HepG2 (cell line): ENCODE measurements around the gene TK1. TPM values are rescaled to one million over a fixed set of nuclear protein-coding genes. Genes with fewer than 3 reads are reported as not detected.

Experiments
- E2F2 ChIP-seq: sonication (generic); formaldehyde crosslinking; IDR thresholded peaks from 2 replicates; pipeline ENCODE4 v1.4.0; 2020; ENCODE audit warnings: missing genetic modification reagents, borderline replicate concordance
- FOXC1 ChIP-seq: sonication (generic); formaldehyde crosslinking; IDR thresholded peaks from 2 replicates; pipeline ENCODE4 v1.8.0; 2022; ENCODE audit warnings: mild to moderate bottlenecking, missing genetic modification reagents, borderline replicate concordance
- FOXJ3 ChIP-seq: sonication (generic); formaldehyde crosslinking; IDR thresholded peaks from 2 replicates; pipeline ENCODE4 v1.4.0; 2020; ENCODE audit warnings: missing genetic modification reagents, mild to moderate bottlenecking, borderline replicate concordance
- GATAD1 ChIP-seq: IDR thresholded peaks from 2 replicates; pipeline ENCODE4 v1.6.1; 2016; ENCODE audit warnings: missing genetic modification reagents, missing compliant biosample characterization
- GATAD2A ChIP-seq: IDR thresholded peaks from 2 replicates; pipeline ENCODE4 v1.6.1; 2016
- HNRNPK ChIP-seq: fragments of 200-400 bp; formaldehyde crosslinking; IDR thresholded peaks from 2 replicates; pipeline ENCODE4 v1.6.1; 2018; ENCODE audit warnings: low read length, low read depth, moderate library complexity, mild to moderate bottlenecking; ENCODE audit not compliant: poor library complexity, severe bottlenecking
- MAFG ChIP-seq: sonication (generic); formaldehyde crosslinking; IDR thresholded peaks from 2 replicates; pipeline ENCODE4 v1.5.1; 2020; ENCODE audit warnings: mild to moderate bottlenecking, missing genetic modification reagents
- MBD4 ChIP-seq: IDR thresholded peaks from 2 replicates; pipeline ENCODE4 v1.6.1; 2012; ENCODE audit warnings: low read length, inconsistent platforms, borderline replicate concordance
- MTERF4 ChIP-seq: sonication (generic); formaldehyde crosslinking; IDR thresholded peaks from 2 replicates; pipeline ENCODE4 v1.8.0; 2023; ENCODE audit warnings: mild to moderate bottlenecking, missing genetic modification reagents
- MXI1 ChIP-seq: IDR thresholded peaks from 3 replicates; pipeline ENCODE4 v1.6.1; 2012; ENCODE audit warnings: low read depth, low read length, inconsistent platforms, borderline replicate concordance
- NFE2L2 ChIP-seq: fragments of 150-350 bp; IDR thresholded peaks from 2 replicates; pipeline ENCODE4 v1.6.1; 2014; ENCODE audit warnings: low read length
- NFYB ChIP-seq: sonication (generic); formaldehyde crosslinking; IDR thresholded peaks from 2 replicates; pipeline ENCODE4 v1.4.0; 2020; ENCODE audit warnings: missing genetic modification reagents
- NR2F6 ChIP-seq, 2 experiments: IDR thresholded peaks; 2 replicates each; pipeline ENCODE4 v1.6.1; 2016; ENCODE audit warnings: antibody characterized with exemption in 1 of 2, mild to moderate bottlenecking in 1 of 2
- POGK ChIP-seq: sonication (generic); formaldehyde crosslinking; conservative IDR thresholded peaks from 2 replicates; pipeline ENCODE4 v1.8.0; 2022; ENCODE audit warnings: mild to moderate bottlenecking, moderate library complexity, missing genetic modification reagents
- RORA ChIP-seq: sonication (generic); formaldehyde crosslinking; IDR thresholded peaks from 2 replicates; pipeline ENCODE4 v1.5.0; 2020; ENCODE audit warnings: mild to moderate bottlenecking, missing genetic modification reagents, moderate library complexity
- SOX5 ChIP-seq: IDR thresholded peaks from 2 replicates; pipeline ENCODE4 v1.6.1; 2016; ENCODE audit warnings: borderline replicate concordance
- TAF1 ChIP-seq: sonication (generic); formaldehyde crosslinking; IDR thresholded peaks from 2 replicates; pipeline ENCODE4 v1.4.0; 2020; ENCODE audit warnings: missing genetic modification reagents
- WIZ ChIP-seq: sonication (generic); formaldehyde crosslinking; IDR thresholded peaks from 2 replicates; pipeline ENCODE4 v1.5.1; 2020; ENCODE audit warnings: mild to moderate bottlenecking, missing genetic modification reagents
- ZC3H13 ChIP-seq: sonication (generic); formaldehyde crosslinking; IDR thresholded peaks from 2 replicates; pipeline ENCODE4 v1.8.1; 2023; ENCODE audit warnings: mild to moderate bottlenecking, missing genetic modification reagents, moderate library complexity
- ZNF235 ChIP-seq: sonication (generic); formaldehyde crosslinking; IDR thresholded peaks from 2 replicates; pipeline ENCODE4 v1.8.1; 2023; ENCODE audit warnings: mild to moderate bottlenecking, missing genetic modification reagents, borderline replicate concordance
- ZNF251 ChIP-seq: sonication (generic); formaldehyde crosslinking; IDR thresholded peaks from 2 replicates; pipeline ENCODE4 v1.9.0; 2021; ENCODE audit warnings: mild to moderate bottlenecking, missing genetic modification reagents
- ZNF431 ChIP-seq: sonication (generic); formaldehyde crosslinking; IDR thresholded peaks from 2 replicates; pipeline ENCODE4 v1.9.0; 2022; ENCODE audit warnings: missing genetic modification reagents, low read depth, mild to moderate bottlenecking, borderline replicate concordance
- ZNF563 ChIP-seq: sonication (generic); formaldehyde crosslinking; IDR thresholded peaks from 2 replicates; pipeline ENCODE4 v1.8.0; 2022; ENCODE audit warnings: mild to moderate bottlenecking, moderate library complexity, missing genetic modification reagents
- ZNF572 ChIP-seq: sonication (generic); formaldehyde crosslinking; IDR thresholded peaks from 2 replicates; pipeline ENCODE4 v1.5.1; 2020; ENCODE audit warnings: mild to moderate bottlenecking, missing genetic modification reagents
- ZNF605 ChIP-seq: sonication (generic); formaldehyde crosslinking; IDR thresholded peaks from 2 replicates; pipeline ENCODE4 v1.8.0; 2022; ENCODE audit warnings: mild to moderate bottlenecking, missing genetic modification reagents
- ZNF770 ChIP-seq: sonication (generic); formaldehyde crosslinking; IDR thresholded peaks from 2 replicates; pipeline ENCODE4 v1.5.0; 2020; ENCODE audit warnings: mild to moderate bottlenecking, missing genetic modification reagents
- polyA plus RNA-seq, 8 experiments: library from polyadenylated mRNA; depleted of rRNA in 3 of 8; stranded (reverse) in 7 of 8; unstranded in 1 of 8; fragments of >200 nt; fragmentation: Illumina TruSeq in 4 of 8; extraction: Trizol in 4 of 8; gene quantifications; 2 replicates each; pipeline versions ENCODE4 v1.2.1 to v1.2.3, GENCODE V29; 2011 to 2016; ENCODE audit warnings: low read depth in 4 of 8, missing spikeins in 1 of 8, mixed read lengths in 1 of 8; ENCODE audit not compliant: insufficient read depth in 1 of 8
- total RNA-seq, 5 experiments: library from RNA; depleted of rRNA; stranded (reverse); fragments of >200 nt; fragmentation: Illumina TruSeq; extraction: Trizol; gene quantifications; 2 replicates each; pipeline ENCODE4 v1.2.3, GENCODE V29; 2016; ENCODE audit warnings: low read depth in 1 of 5

Gene TK1
- total and polyA plus RNA-seq, 2 of the 13 experiments (the other 11 are each of a cell fraction or from before 2014, with no cell fraction given) = 45.0 to 96.0 TPM

GRCh38 chr17:78144147-78144719 lies 42.6 kb downstream of the TK1 start (continued):
- 0 out of 2 replicates have a peak, but pooled peaks have one; percentile 28 for TF ChIP-seq MTERF4 (CRISPR knock-in tag)
- no peak for TF ChIP-seq NFE2L2
- TF ChIP-seq MXI1 = peak; percentile 20; the same call in 1 of the 3 replicates
- peak; percentile 82 for TF ChIP-seq NR2F6 (IDR thresholded peaks at IDR 0.05)
- peak; percentile 67 for TF ChIP-seq NR2F6 (CRISPR knock-in tag; IDR thresholded peaks at IDR 0.05)
- peak; percentile 3; the same call in 1 of the 2 replicates for TF ChIP-seq ZC3H13 (CRISPR knock-in tag)
- TF ChIP-seq HNRNPK = no peak
- TF ChIP-seq WIZ (CRISPR knock-in tag) = 0 out of 2 replicates have a peak, but pooled peaks have one; percentile 48
- TF ChIP-seq ZNF770 = peak; percentile 90
- TF ChIP-seq E2F2 (CRISPR knock-in tag) = no peak
- no peak for TF ChIP-seq MAFG (CRISPR knock-in tag)
- TF ChIP-seq SOX5 = no peak
- no peak for TF ChIP-seq TAF1
- TF ChIP-seq POGK (CRISPR knock-in tag) = no peak
- no peak for TF ChIP-seq ZNF431
- TF ChIP-seq ZNF563 (CRISPR knock-in tag) = no peak
- no peak for TF ChIP-seq MBD4
- TF ChIP-seq ZNF235 (CRISPR knock-in tag) = no peak
- TF ChIP-seq NFYB (CRISPR knock-in tag) = no peak
- no peak for TF ChIP-seq ZNF251 (CRISPR knock-in tag)
- TF ChIP-seq RORA = no peak
- TF ChIP-seq ZNF605 (CRISPR knock-in tag) = peak; percentile 59; the same call in 1 of the 2 replicates
- TF ChIP-seq FOXC1 = no peak
- TF ChIP-seq ZNF572 = 0 out of 2 replicates have a peak, but pooled peaks have one; percentile 17
- TF ChIP-seq FOXJ3 (CRISPR knock-in tag) = no peak
- peak; percentile 23; the same call in 1 of the 2 replicates for TF ChIP-seq GATAD2A
- TF ChIP-seq GATAD1 (CRISPR knock-in tag) = no peak
